ENCODE measurements around the gene HOXA3. TPM values are rescaled to one million over a fixed set of nuclear protein-coding genes. Genes with fewer than 3 reads are reported as not detected.

Gene HOXA3
- total RNA-seq, 4 donors from 2014 or later = 4.9 to 20.2 (median 13.2) TPM

DNA sequence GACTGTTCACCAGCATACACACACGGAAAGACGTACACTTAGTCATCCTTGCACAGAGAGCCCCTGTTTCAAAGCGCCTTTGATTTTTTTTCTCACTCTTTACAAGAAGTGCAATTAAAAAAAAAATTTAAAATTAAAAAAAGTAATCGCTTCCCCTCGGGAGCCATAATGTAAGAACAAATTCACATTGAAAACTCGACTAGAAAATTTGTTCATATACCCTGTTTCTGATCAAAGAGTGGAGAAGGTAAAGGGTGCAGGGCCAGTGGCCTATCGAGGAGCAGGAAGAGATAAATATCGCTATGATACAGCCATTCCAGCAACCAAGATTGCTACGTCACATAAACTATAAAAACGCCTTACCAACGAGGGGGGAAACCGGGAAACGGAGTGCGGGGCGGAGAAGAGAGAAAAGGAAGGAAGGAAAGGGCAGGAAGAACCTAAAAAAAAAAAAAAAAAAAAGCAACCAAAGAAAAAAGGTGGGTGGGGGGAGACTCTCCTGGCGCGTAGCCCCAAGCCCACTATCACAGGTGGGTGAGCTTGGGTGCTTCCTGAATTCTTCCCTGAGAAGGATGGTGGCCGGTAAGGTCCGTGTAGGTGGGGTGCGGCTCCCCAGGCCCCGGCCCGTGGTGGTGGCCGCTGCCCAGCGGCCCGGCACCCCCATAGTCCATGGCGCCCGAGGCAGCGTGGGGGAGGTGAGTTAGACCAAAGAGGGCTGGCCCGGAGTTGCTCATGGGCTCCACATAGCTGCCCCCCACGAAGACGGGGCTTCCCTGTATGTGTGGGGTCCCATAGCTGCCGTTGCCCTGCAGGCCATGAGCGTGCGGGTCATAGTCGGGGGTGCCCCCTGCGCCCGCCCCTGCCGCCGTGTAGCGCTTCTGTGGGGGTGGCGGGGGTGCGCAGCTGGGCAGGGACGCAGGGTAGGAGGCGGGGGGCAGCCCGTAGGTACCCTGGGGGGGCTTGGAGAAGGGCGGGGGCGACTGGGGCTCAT is 44.7 kb downstream of the HOXA3 start:
- WGBS, 2 donors = 78 to 79% methylated on average over 38 to 40 of the region's 47 CpGs
- H3K4me3 ChIP-seq (ENCODE audit: low read depth, poor library complexity, severe bottlenecking) = no peak overlapping the region
- no peak for TF ChIP-seq POLR2A (IDR thresholded peaks at IDR 0.05)
- TF ChIP-seq, protein P1, sequence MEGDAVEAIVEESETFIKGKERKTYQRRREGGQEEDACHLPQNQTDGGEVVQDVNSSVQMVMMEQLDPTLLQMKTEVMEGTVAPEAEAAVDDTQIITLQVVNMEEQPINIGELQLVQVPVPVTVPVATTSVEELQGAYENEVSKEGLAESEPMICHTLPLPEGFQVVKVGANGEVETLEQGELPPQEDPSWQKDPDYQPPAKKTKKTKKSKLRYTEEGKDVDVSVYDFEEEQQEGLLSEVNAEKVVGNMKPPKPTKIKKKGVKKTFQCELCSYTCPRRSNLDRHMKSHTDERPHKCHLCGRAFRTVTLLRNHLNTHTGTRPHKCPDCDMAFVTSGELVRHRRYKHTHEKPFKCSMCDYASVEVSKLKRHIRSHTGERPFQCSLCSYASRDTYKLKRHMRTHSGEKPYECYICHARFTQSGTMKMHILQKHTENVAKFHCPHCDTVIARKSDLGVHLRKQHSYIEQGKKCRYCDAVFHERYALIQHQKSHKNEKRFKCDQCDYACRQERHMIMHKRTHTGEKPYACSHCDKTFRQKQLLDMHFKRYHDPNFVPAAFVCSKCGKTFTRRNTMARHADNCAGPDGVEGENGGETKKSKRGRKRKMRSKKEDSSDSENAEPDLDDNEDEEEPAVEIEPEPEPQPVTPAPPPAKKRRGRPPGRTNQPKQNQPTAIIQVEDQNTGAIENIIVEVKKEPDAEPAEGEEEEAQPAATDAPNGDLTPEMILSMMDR (IDR thresholded peaks at IDR 0.05) = no peak
- peak in 1 of 2 donors; percentile 83 for DNase-seq (ENCODE audit: low spot score in 2 of 2)
- intact Hi-C loops (cut with DNase I; ENCODE audit: low total_unique reads) = no loop called here

- no peak overlapping the region for H3K4me3 ChIP-seq (ENCODE audit: low read depth, poor library complexity, severe bottlenecking)
- no peak for DNase-seq (ENCODE audit: low spot score in 2 of 2)
- TF ChIP-seq, protein P1 (IDR thresholded peaks at IDR 0.05) = no peak
- no peak for TF ChIP-seq POLR2A (IDR thresholded peaks at IDR 0.05)
- intact Hi-C loops (cut with DNase I; ENCODE audit: low total_unique reads) = no loop called here
- 82 to 92% methylated on average over 14 of the region's 14 CpGs for WGBS, 2 donors
Measured at GRCh38 chr7:27106901-27107240, 45.5 kb downstream of the HOXA3 start.

- 71 to 90% methylated on average over 43 to 44 of the region's 44 CpGs for WGBS, 2 donors
- no peak for TF ChIP-seq POLR2A (IDR thresholded peaks at IDR 0.05)
- TF ChIP-seq, protein P1 (IDR thresholded peaks at IDR 0.05) = no peak
- DNase-seq (ENCODE audit: low spot score in 2 of 2) = peak in 1 of 2 donors; percentile 70
- no peak overlapping the region for H3K4me3 ChIP-seq (ENCODE audit: low read depth, poor library complexity, severe bottlenecking)
- intact Hi-C loops (cut with DNase I; ENCODE audit: low total_unique reads) = no loop called here
Measured at GRCh38 chr7:27106181-27106900, 46.0 kb downstream of the HOXA3 start.

- 86 to 87% methylated on average over 13 of the region's 13 CpGs for WGBS, 2 donors
- no peak for DNase-seq (ENCODE audit: low spot score in 2 of 2)
- H3K4me3 ChIP-seq (ENCODE audit: low read depth, poor library complexity, severe bottlenecking) = no peak overlapping the region
- TF ChIP-seq, protein P1 (IDR thresholded peaks at IDR 0.05) = no peak
- no peak for TF ChIP-seq POLR2A (IDR thresholded peaks at IDR 0.05)
- intact Hi-C loops (cut with DNase I; ENCODE audit: low total_unique reads) = no loop called here
Measured at GRCh38 chr7:27105301-27106031, 46.9 kb downstream of the HOXA3 start.

- H3K4me3 ChIP-seq (ENCODE audit: low read depth, poor library complexity, severe bottlenecking) = no peak overlapping the region
- TF ChIP-seq, protein P1 (IDR thresholded peaks at IDR 0.05) = no peak
- no peak for TF ChIP-seq POLR2A (IDR thresholded peaks at IDR 0.05)
- WGBS, 2 donors = 81 to 82% methylated on average over 13 of the region's 13 CpGs
Measured at GRCh38 chr7:27104341-27105058, 47.9 kb downstream of the HOXA3 start.

More at GRCh38 chr7:27104341-27105058, 47.9 kb downstream of the HOXA3 start:
- no peak for DNase-seq (ENCODE audit: low spot score in 2 of 2)
- intact Hi-C loops (cut with DNase I; ENCODE audit: low total_unique reads) = no loop called here

Data from lower leg skin (tissue), 4 donors.